VCaP (cell line): ENCODE results near the gene XKR3.

Experiments used
- H3K27ac ChIP-seq: fragments of 450-650 bp; 2 replicates; pipeline ENCODE4 v1.5.1; 2017
- CTCF ChIP-seq: fragments of 450-650 bp; conservative IDR thresholded peaks from 2 replicates; pipeline ENCODE4 v1.5.1; 2017; ENCODE audit warnings: mild to moderate bottlenecking, moderate library complexity

The XKR3 gene

GRCh38 chr22:16819249-16819648 is 6.0 kb downstream of the XKR3 start:
- no peak for TF ChIP-seq CTCF
- no peak overlapping the region for H3K27ac ChIP-seq

DNA sequence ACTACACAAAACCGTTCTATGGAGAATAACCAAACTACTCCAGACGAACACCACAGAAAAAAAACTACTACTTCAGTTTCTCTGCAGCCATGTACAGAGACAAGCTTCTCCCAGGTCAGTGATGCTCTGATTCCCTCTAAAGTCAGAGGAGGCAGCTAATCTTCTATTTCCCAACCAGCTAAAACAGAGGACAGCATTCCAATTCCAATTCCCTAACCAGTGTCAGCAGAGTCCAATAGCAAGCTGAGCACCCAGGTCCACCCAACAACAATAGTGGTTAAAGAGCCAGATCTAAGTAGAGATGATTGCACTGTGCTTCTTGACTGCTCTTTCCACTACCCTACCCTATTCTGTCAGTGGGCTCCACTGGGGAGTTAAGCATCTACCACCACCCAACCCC is 6.7 kb downstream of the XKR3 start:
- no peak overlapping the region for H3K27ac ChIP-seq
- no peak for TF ChIP-seq CTCF

DNA sequence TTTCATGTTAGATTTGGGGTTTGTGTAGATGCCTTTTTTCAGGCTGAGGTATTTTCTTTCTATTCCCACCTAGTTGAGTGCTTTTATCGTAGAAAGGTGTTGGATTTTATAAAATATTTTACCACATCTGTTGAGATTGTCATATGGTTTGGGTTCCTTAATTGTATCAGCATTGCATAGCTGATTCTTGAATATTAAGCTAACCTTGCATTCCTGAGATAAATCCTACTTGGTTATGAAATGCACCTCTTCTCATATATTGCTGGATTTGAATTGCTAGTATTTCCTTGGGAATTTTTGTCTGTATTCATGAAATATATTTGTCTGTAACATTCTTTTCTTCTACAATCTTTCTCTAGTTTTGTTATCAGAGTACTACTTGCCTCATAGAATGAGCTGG is 10.1 kb downstream of the XKR3 start:
- H3K27ac ChIP-seq = no peak overlapping the region
- no peak for TF ChIP-seq CTCF

DNA sequence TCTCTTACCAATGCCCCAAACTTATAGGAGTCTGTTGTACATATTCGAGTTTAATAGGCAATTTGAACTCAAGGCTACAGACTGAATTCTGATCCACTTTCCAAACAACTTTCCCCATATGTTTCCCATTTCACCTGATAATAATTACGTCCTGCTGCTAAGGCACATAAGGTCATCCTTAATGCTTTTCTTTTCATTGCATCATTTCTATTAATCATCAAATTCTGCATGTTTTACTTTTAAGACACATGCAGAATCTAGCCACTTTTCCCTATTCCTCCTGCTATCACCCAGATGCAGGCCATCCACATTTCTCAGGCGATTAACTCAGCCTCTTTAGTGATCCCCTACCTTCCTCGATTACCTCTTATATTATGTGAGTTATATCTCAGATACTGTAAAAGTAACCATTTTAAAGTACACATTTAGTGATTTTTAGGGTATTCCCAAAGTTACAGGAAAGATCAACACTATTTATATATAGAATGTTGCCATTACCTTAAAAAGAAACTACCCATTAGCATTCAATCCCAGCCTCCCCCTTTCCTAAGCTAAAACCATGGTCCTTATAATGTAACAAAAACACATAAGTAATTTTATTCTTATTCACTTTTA is 14.9 kb downstream of the XKR3 start:
- no peak overlapping the region for H3K27ac ChIP-seq
- TF ChIP-seq CTCF = no peak

GRCh38 chr22:16808744-16809143 is 16.5 kb downstream of the XKR3 start:
- no peak overlapping the region for H3K27ac ChIP-seq
- no peak for TF ChIP-seq CTCF

DNA sequence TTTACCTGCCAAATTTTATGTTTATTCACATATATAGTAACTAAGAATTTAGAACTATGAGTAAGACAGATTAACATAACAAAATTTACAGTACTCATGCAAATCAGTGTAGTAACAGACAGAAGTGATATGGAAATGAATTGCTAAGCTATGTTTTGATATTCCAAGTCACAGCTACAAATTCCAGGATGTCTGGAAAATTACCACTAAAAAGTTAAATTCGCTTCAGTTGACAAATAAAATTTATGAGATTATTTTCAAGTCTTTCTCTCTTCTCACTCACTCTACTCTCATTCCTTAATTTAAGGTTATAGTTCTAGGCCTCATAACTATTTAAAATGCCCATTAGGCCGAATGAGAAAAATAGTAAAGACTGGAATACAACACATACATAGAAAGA is 18.1 kb downstream of the XKR3 start:
- no peak for TF ChIP-seq CTCF
- H3K27ac ChIP-seq = no peak overlapping the region

DNA sequence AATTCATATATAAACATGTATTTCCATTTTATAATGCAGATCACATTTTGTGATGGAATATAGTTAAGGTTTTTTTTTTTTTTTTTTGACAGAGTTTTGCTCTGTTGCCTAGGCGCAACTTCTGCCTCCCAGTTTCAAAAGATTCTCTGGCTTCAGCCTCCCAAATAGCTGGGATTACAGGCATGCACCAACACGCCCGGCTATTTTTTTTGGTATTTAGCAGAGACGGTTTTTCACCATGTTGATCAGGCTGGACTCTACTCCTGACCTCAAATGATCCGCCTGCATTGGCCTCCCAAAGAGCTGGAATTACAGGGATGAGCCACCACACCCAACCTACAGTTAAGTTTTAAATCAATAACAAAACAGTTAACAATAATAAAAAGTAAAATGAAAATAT is 18.8 kb downstream of the XKR3 start:
- H3K27ac ChIP-seq = no peak overlapping the region
- TF ChIP-seq CTCF = no peak

GRCh38 chr22:16804882-16805281 is 20.3 kb downstream of the XKR3 start:
- H3K27ac ChIP-seq = no peak overlapping the region
- no peak for TF ChIP-seq CTCF
